Measurements from ENCODE around the gene RAD9A.

The RAD9A gene

GRCh38 chr11:67407688-67408163 lies 15.9 kb downstream of the RAD9A start:
- in situ Hi-C loops (cut with HindIII; ENCODE audit: low sequenced_read_pairs) = no loop called here

GRCh38 chr11:67408437-67409200 lies 16.8 kb downstream of the RAD9A start:
- in situ Hi-C loops (cut with HindIII; ENCODE audit: low sequenced_read_pairs) = no loop called here

DNA sequence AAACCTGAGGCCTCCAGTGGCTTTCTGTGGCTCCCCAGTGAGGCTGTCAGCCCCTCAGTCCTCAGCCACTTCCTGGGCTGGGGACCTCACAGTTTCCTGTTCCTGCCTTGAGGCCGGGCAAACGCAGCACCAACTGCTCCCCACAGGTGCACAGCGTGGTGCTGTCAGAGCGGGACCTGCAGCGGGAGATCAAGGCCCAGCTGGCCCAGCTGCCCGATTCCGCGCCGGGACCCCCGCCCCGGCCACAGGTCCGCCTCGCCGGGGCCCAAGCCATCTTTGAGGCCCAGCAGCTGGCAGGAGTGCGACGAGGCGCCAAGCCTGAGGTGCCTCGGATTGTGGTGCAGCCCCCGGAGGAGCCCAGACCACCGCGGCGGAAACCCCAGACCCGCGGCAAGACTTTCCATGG lies 17.5 kb downstream of the RAD9A start:
- in situ Hi-C loops (cut with HindIII; ENCODE audit: low sequenced_read_pairs) = no loop called here

- in situ Hi-C loops (cut with HindIII; ENCODE audit: low sequenced_read_pairs) = no loop called here
Measured at GRCh38 chr11:67409781-67410368, 18.1 kb downstream of the RAD9A start.

GRCh38 chr11:67410369-67410831 lies 18.6 kb downstream of the RAD9A start:
- in situ Hi-C loops (cut with HindIII; ENCODE audit: low sequenced_read_pairs) = no loop called here

GRCh38 chr11:67410984-67411784 lies 19.4 kb downstream of the RAD9A start:
- in situ Hi-C loops (cut with HindIII; ENCODE audit: low sequenced_read_pairs) = no loop called here

GRCh38 chr11:67411785-67412152 lies 20.0 kb downstream of the RAD9A start:
- in situ Hi-C loops (cut with HindIII; ENCODE audit: low sequenced_read_pairs) = no loop called here

DNA sequence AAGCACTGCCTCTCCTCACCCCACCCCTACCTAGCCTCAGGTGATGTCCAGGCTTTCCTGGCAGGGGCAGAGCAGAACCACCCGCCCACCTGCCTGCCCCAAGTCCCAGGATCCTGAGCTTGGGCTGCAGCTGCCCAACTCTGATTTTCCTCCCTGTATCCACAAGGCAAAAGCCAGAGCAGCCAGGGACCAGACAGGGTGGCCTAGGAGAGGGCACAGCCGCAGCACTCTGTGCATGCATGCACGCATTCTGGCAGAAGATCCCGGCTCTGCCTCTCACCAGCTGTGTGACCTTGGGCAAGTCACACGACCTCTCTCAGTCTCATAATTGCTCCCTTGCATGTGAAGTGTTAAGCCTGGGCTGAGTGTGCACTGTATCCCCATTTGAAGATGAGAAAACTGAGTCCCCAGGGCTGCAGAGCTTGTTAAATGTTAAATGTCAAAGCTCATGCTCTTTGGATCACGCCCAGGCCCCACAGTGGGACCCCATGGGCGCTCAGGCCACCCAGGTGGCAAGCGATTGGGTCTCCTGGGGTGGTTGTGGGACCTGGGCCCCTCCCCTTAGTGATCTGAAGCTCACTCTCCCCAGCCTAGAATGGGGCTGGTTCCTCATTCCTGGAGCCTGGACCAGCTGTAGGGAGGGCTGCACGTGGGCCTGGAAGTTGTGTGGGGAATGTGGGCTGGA lies 20.9 kb downstream of the RAD9A start:
- in situ Hi-C loops (cut with HindIII; ENCODE audit: low sequenced_read_pairs) = no loop called here

DNA sequence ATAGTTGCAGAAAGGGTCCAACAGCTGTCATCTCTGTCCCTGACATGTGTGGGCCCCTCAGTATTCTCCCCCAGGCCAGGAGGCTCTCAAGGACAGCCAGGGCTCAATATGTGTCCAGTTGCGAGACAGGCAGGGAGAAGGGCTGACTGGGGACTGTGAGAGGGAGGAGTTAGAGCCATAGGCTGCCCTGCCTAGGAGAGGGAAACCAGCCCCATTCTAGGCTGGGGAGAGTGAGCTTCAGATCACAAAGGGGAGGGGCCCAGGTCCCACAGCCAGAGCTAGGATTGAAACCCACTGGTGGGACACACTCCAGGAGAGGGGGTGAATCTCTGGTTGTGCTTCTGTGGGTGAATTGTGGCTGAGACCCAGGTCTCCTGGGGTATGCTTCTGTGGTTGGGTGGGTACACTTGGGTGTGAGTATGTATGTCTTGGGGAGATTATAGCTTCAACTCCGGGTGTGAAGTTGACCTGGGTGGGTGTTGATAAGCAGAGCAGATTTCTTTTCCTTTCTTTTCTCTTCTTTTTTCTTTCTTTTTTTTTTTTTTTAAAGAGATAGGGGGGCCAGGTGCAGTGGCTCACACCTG lies 21.6 kb downstream of the RAD9A start:
- in situ Hi-C loops (cut with HindIII; ENCODE audit: low sequenced_read_pairs) = no loop called here

- in situ Hi-C loops (cut with HindIII; ENCODE audit: low sequenced_read_pairs) = no loop called here
Measured at GRCh38 chr11:67415501-67416304, 23.9 kb downstream of the RAD9A start, which contains the start of gene CARNS1. Gene CARNS1 (plus strand): TSS chr11:67415678. CDS start chr11:67416200, 522 bp downstream.

GRCh38 chr11:67416416-67417335 lies 24.9 kb downstream of the RAD9A start:
- in situ Hi-C loops (cut with HindIII; ENCODE audit: low sequenced_read_pairs) = no loop called here

GRCh38 chr11:67417425-67417824 lies 25.6 kb downstream of the RAD9A start:
- in situ Hi-C loops (cut with HindIII; ENCODE audit: low sequenced_read_pairs) = no loop called here

- in situ Hi-C loops (cut with HindIII; ENCODE audit: low sequenced_read_pairs) = no loop called here
Measured at GRCh38 chr11:67418476-67419281, 26.9 kb downstream of the RAD9A start.

DNA sequence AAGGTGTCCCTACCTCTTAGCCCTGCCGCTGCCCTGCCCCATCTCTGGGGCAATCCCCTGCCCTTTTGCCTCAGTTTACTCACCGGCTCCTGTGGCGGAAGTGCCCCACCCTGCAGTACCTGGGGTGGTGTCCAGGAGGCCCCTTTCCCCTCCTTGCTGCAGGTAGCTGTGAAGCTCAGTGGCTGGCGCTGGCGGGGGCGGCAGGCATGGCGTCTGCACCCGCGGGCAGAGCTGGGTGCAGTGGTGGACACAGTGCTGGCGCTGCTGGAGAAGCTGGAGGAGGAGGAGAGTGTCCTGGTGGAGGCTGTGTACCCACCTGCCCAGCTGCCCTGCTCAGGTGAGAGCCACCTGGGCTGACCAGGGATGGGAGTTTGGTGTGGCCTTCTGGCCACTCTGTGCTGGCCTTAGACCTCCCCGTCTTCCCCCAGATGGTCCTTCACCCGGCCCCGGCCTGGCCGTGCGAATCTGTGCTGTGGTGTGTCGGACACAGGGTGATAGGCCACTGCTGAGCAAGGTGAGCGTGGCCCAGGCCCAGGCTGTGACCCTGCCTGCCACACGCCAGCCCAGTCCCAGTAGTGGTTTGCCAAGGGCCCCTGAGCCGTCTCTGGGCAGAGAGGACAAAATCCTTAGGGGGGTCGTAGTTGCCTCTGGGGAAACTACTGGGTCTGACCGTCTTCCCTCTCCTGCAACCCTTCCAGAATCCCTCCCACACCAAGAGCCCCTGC lies 27.7 kb downstream of the RAD9A start:
- in situ Hi-C loops (cut with HindIII; ENCODE audit: low sequenced_read_pairs) = no loop called here

- in situ Hi-C loops (cut with HindIII; ENCODE audit: low sequenced_read_pairs) = no loop called here
Measured at GRCh38 chr11:67420147-67420645, 28.4 kb downstream of the RAD9A start.

DNA sequence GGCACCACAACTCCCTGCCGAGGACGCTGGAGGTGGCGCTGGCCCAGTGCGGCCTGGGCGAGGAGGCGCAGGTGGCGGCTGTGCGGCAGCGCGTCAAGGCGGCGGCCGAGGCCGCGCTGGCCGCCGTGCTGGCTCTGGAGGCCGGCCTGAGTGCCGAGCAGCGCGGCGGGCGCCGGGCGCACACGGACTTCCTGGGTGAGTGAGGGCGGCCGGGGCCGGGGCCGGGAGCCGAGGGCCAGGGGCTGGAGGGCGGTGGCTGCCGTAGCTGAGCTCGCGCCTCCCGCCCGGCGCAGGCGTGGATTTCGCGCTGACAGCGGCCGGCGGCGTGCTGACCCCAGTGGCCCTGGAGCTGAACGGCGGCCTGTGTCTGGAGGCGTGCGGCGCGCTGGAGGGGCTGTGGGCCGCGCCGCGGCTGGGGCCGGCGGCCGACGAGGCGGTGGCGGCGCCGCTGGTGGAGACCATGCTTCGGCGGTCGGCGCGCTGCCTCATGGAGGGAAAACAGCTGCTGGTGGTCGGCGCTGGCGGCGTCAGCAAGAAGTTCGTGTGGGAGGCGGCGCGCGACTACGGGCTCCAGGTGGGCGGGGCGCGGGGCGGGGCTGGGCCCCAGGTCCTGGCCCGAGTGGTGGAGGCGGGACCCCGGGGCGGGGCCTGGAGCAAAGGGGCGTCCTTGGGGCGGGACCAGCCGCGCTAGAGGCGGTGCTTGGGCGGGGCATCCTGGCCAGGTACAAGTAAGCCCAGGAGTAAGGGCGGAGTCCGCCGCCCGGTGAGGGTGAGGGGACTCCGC lies 29.1 kb downstream of the RAD9A start:
- in situ Hi-C loops (cut with HindIII; ENCODE audit: low sequenced_read_pairs) = no loop called here
